Activated CD4-positive, alpha-beta T cell treated with anti-CD3 and anti-CD28 coated beads, Interleukin-2, amount 10 ng/mL, durations not matched to agents 24 days and 14 days (primary cell): ENCODE data around the gene POTEF. TPM values are rescaled to one million over a fixed set of nuclear protein-coding genes. Genes with fewer than 3 reads are reported as not detected.
"Not testable (repeated sequence)": the region's sequence is repeated elsewhere in the genome, so short reads cannot be mapped to it uniquely, and the experiment has no call there.

Source experiments
- DNase-seq: peaks from one replicate; pipeline ENCODE4 v3.0.0; 2022
- H3K27ac Mint-ChIP-seq: one replicate; pipeline ENCODE4 v1.8.0; 2022; ENCODE audit warnings: mild to moderate bottlenecking, mixed read lengths
- H3K27me3 Mint-ChIP-seq: one replicate; pipeline ENCODE4 v1.8.0; 2022; ENCODE audit warnings: mixed read lengths
- H3K36me3 Mint-ChIP-seq: one replicate; pipeline ENCODE4 v1.8.0; 2022; ENCODE audit warnings: low read depth, mild to moderate bottlenecking, mixed read lengths
- H3K4me1 Mint-ChIP-seq: one replicate; pipeline ENCODE4 v1.8.0; 2021; ENCODE audit warnings: mixed read lengths
- H3K4me3 Mint-ChIP-seq: one replicate; pipeline ENCODE4 v1.8.0; 2022; ENCODE audit warnings: mild to moderate bottlenecking, moderate library complexity, mixed read lengths
- H3K9me3 Mint-ChIP-seq: one replicate; pipeline ENCODE4 v1.8.0; 2021; ENCODE audit warnings: mixed read lengths
- intact Hi-C: fragments of 100-400 bp; cut with micrococcal nuclease; formaldehyde crosslinking; loops from one replicate; pipeline ENCODE4 v1.15.1; 2023
- total RNA-seq: library from RNA; stranded (reverse); gene quantifications from 2 replicates; pipeline ENCODE4 v1.2.3, GENCODE V29; 2022

POTEF gene
- total RNA-seq = not detected in 2 replicates

- H3K27me3 Mint-ChIP-seq, intact Hi-C loops, H3K27ac Mint-ChIP-seq, H3K4me3 Mint-ChIP-seq, H3K4me1 Mint-ChIP-seq, DNase-seq, H3K9me3 Mint-ChIP-seq, H3K36me3 Mint-ChIP-seq: not testable (repeated sequence)
Measured at GRCh38 chr2:130129120-130129829, at the start of gene POTEF. TSS of gene POTEF (minus strand) at chr2:130129222. CDS start at chr2:130120515, 8,707 bp downstream.

GRCh38 chr2:130174866-130175265 is 45.8 kb upstream of the POTEF start:
- H3K27ac Mint-ChIP-seq, H3K4me3 Mint-ChIP-seq, H3K27me3 Mint-ChIP-seq, DNase-seq, H3K4me1 Mint-ChIP-seq, intact Hi-C loops, H3K9me3 Mint-ChIP-seq: not testable (repeated sequence)
- H3K36me3 Mint-ChIP-seq = peaks cover 32% of the 10 kb centered on the region

DNA sequence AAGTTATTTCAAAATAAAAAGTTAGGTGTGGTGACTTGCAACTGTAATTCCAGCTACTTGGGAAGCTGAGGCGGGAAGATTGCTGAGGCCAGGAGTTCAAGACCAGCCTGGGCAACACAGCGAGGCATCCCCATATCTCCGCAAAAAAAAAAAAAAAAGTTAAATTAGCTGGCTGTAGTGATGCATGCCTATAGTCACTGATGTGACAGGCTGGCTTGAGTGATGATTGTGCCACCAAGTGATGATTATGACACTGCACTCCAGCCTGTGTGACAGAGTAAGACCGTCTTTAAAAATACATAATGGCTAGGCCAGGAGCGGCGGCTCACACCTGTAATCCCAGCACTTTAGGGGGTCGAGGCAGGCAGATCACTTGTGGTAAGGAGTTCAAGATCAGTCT is 40.9 kb upstream of the POTEF start:
- Mint-ChIP-seq H3K4me1 (peaks cover 12% of the 10 kb centered on the region), H3K27ac (no peak overlapping the region), H3K36me3 (peaks cover 44% of the 10 kb centered on the region), H3K9me3 (no peaks in the 10 kb centered on the region), H3K4me3 (peak overlapping the region; percentile 32), H3K27me3 (no peaks in the 10 kb centered on the region)
- intact Hi-C loops = no loop called here
- DNase-seq = no peak

GRCh38 chr2:130169163-130169562 is 40.1 kb upstream of the POTEF start:
- peaks cover 51% of the 10 kb centered on the region for H3K36me3 Mint-ChIP-seq

DNA sequence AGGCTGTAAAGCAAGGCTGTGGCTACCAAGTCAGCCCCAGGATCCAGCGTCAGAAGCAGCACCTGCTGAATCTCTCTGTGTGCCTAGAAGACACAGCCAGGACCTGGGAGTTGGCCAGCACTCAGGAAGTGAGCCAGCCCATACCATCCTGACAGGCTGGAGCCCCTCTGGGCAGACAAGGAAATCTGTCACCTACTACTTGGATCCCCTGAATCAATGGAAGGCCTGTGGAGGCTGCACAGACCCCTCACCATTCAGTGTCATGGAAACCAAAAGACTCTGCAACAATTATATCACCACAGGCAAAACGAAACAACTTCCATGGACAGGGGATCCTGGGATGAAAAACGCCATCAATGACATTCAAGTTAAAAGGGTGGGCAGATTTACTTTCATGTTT is 37.6 kb upstream of the POTEF start:
- intact Hi-C loops, H3K9me3 Mint-ChIP-seq, H3K27ac Mint-ChIP-seq, DNase-seq, H3K4me3 Mint-ChIP-seq, H3K27me3 Mint-ChIP-seq: not testable (repeated sequence)
- Mint-ChIP-seq H3K36me3 (peaks cover 41% of the 10 kb centered on the region), H3K4me1 (peaks cover 12% of the 10 kb centered on the region)

More at GRCh38 chr2:130169163-130169562, 40.1 kb upstream of the POTEF start:
- H3K9me3 Mint-ChIP-seq, intact Hi-C loops, DNase-seq, H3K27me3 Mint-ChIP-seq: not testable (repeated sequence)
- Mint-ChIP-seq H3K4me3 (peak overlapping the region; percentile 9), H3K4me1 (peaks cover 12% of the 10 kb centered on the region), H3K27ac (peak overlapping the region; percentile 64)

DNA sequence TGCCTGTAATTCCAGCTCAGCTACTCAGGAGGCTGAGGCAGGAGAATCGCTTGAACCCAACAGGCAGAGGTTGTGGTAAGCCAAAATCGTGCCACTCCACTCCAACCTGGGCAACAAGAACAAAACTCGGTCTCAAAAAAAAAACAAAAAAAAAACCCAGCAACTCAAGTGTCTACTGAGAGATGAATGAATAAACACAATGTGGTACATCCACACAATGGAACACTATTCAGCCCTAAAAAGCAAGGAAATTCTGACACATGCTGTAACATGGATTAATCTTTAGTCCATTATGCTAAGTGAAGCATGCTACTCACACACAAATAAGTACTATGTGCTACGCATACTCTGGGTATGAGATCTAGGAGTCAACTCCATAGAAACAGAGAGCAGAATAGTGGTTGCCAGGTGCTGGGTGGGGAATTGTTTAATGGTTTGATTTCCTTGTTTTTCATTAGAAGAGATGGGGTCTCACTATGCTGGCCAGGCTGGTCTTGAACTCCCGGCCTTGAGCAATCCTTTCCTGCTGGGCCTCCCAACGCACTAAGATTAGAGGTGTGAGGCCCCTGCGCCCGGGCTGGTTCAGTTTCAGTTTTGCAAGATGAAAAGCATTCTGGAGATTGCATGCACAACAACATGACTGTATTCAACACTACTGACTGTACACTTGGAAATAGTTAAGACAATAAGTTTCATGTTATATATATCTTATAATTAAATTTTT is 36.4 kb upstream of the POTEF start:
- H3K36me3 Mint-ChIP-seq = peaks cover 39% of the 10 kb centered on the region
- H3K27me3 Mint-ChIP-seq = no peaks in the 10 kb centered on the region
- no peak overlapping the region for H3K4me3 Mint-ChIP-seq
- peaks cover 12% of the 10 kb centered on the region for H3K4me1 Mint-ChIP-seq
- no peak overlapping the region for H3K27ac Mint-ChIP-seq
- intact Hi-C loops = no loop called here
- DNase-seq = no peak
- H3K9me3 Mint-ChIP-seq = no peaks in the 10 kb centered on the region

DNA sequence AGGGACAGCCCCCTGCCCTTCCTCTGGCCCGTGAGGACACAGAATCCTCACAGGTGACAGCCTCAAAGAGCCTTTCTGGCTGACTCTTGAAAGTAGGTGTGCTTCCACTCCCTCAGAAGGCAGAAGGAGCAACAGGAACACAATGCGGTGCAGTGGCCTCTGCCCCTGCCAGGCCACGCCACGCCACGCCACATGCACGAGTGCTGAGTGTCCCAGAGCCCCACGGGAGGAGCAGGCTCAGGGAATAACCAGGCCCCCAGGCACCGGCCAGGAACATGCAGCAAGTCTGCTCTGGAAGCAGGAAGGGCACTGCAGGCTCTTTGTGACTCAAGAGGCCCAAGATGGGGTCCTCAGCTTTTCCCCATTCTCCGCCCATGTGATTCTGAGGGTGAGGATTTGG is 33.9 kb upstream of the POTEF start:
- peaks cover 33% of the 10 kb centered on the region for H3K36me3 Mint-ChIP-seq
- H3K27me3 Mint-ChIP-seq = no peaks in the 10 kb centered on the region
- H3K9me3 Mint-ChIP-seq = no peaks in the 10 kb centered on the region
- H3K27ac Mint-ChIP-seq = no peak overlapping the region
- H3K4me3 Mint-ChIP-seq = no peak overlapping the region
- no peak for DNase-seq
- peaks cover 5% of the 10 kb centered on the region for H3K4me1 Mint-ChIP-seq
- intact Hi-C loops = no loop called here

- H3K27ac Mint-ChIP-seq, H3K4me3 Mint-ChIP-seq, H3K4me1 Mint-ChIP-seq, H3K27me3 Mint-ChIP-seq, H3K9me3 Mint-ChIP-seq, intact Hi-C loops, DNase-seq: not testable (repeated sequence)
- peaks cover 29% of the 10 kb centered on the region for H3K36me3 Mint-ChIP-seq
Measured at GRCh38 chr2:130162486-130162885, 33.5 kb upstream of the POTEF start.

DNA sequence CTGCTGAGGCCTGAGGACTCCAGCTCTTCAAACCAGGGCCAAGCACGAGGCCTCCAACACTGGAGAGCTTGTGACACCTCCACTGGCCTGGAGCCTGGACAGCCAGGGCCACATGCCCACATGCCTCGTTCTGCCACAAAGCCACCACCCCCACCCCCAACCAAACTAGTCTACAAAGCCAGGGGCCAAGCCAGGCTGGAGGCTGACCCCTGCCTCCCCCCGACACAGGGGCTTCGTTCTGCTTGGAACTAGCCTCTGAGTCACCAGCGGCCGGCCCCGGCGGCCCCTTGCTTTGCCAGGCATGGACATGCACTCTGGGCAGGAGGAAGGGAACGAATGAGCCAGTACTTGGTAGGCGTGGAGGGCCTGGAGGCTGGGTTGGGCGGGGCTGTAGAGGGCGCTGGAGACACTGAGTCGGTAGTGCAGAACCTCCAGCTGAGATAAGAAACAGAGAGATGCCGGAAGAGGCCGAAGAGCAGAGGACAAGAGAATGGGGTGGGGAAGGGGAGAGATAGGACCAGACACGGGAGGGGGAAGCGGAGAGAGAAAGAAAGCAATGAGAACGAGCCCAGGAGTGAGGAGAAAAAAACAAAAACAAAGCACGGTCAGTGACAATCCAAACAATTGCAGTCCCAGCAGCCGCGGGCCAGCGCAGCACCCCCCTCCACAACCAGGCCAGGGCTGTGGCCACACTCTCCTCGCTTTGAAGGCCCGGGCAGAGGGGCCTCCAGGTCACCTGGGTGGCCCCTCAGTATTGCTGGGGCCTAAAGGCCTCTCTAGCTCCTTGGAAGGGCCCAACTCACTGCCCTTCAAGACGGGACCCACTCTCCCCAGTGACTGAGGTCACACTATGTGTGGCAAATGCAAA is 32.0 kb upstream of the POTEF start:
- H3K36me3 Mint-ChIP-seq = peaks cover 26% of the 10 kb centered on the region
- H3K27ac Mint-ChIP-seq, H3K27me3 Mint-ChIP-seq, intact Hi-C loops, DNase-seq, H3K4me1 Mint-ChIP-seq, H3K4me3 Mint-ChIP-seq, H3K9me3 Mint-ChIP-seq: not testable (repeated sequence)

DNA sequence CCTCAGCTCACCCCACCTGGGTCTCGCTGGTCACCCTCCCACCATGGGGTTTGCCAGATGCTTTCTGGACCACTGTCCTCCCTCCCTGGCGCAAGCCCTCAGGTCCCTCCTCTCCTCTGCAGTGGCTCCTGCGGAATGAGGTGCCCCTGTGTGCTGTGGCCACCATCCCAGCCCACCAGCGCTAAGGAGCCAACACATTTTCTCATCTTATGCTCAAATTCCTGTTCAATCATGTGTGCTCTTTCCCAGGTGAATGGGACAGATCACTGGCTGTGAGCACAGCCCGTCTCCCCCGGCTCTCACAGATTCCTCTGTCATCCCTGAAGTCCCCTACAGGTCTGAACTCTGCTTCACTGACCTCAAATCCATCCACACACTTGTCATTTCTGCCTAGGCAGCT is 31.1 kb upstream of the POTEF start:
- Mint-ChIP-seq H3K27me3 (no peaks in the 10 kb centered on the region), H3K27ac (no peak overlapping the region), H3K4me1 (peaks cover 5% of the 10 kb centered on the region), H3K4me3 (no peak overlapping the region), H3K36me3 (peaks cover 23% of the 10 kb centered on the region), H3K9me3 (no peaks in the 10 kb centered on the region)
- intact Hi-C loops = no loop called here
- no peak for DNase-seq

- H3K27me3 Mint-ChIP-seq, DNase-seq, intact Hi-C loops, H3K4me1 Mint-ChIP-seq, H3K27ac Mint-ChIP-seq, H3K9me3 Mint-ChIP-seq, H3K4me3 Mint-ChIP-seq: not testable (repeated sequence)
- peaks cover 19% of the 10 kb centered on the region for H3K36me3 Mint-ChIP-seq
Measured at GRCh38 chr2:130159376-130159775, 30.4 kb upstream of the POTEF start.

DNA sequence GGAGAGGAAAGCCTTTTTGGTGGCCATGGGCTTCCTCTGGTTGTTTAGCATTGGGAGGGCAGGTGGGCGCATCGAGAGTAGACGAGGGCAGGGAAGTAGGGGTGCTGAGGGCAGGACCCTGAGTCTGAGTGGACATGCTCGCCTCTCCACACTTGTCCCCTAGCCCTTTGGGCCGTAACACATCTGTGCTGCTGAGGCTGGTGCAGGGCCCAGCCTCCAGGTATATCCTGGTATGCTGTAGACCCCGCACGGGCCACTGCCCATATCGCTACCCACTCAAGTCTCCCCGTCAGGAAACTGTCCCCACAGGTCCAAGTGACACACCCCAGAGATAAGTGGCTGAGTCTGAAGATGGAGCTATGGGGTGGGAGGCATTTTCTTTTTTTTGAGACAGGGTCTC is 29.6 kb upstream of the POTEF start:
- no peak overlapping the region for H3K4me3 Mint-ChIP-seq
- H3K27me3 Mint-ChIP-seq = no peaks in the 10 kb centered on the region
- H3K27ac Mint-ChIP-seq = no peak overlapping the region
- intact Hi-C loops = no loop called here
- H3K36me3 Mint-ChIP-seq = peaks cover 18% of the 10 kb centered on the region
- peaks cover 5% of the 10 kb centered on the region for H3K4me1 Mint-ChIP-seq
- DNase-seq = no peak
- H3K9me3 Mint-ChIP-seq = no peaks in the 10 kb centered on the region

GRCh38 chr2:130157825-130158514 is 28.9 kb upstream of the POTEF start:
- intact Hi-C loops, H3K9me3 Mint-ChIP-seq, H3K4me1 Mint-ChIP-seq, H3K4me3 Mint-ChIP-seq, H3K27me3 Mint-ChIP-seq, DNase-seq: not testable (repeated sequence)
- Mint-ChIP-seq H3K36me3 (peaks cover 20% of the 10 kb centered on the region), H3K27ac (peak overlapping the region; percentile 51)
